ENCODE measurements around the gene HYPK. TPM values are rescaled to one million over a fixed set of nuclear protein-coding genes. Genes with fewer than 3 reads are reported as not detected.

HYPK gene
- polyA plus RNA-seq, 1 donor from 2014 or later: 5.0 TPM

- H4K20me1 ChIP-seq (ENCODE audit: insufficient read depth): no peaks in the 10 kb centered on the region
- peaks cover 13% of the 10 kb centered on the region for H3K79me2 ChIP-seq (replicated peaks; ENCODE audit: insufficient read depth, low read length)
- no peaks in the 10 kb centered on the region for H3K27me3 ChIP-seq (ENCODE audit: insufficient read depth, low read depth, low read length)
- no peaks in the 10 kb centered on the region for H3K9me2 ChIP-seq (ENCODE audit: insufficient read depth, low read length)
- H3K9ac ChIP-seq (ENCODE audit: low read length): no peak overlapping the region
- H3K9me3 ChIP-seq (ENCODE audit: low read length): no peaks in the 10 kb centered on the region
- no peak overlapping the region for H3K27ac ChIP-seq (ENCODE audit: low read length)
- no peak overlapping the region for H2AFZ ChIP-seq (ENCODE audit: low read depth, low read length)
- H3K36me3 ChIP-seq (ENCODE audit: insufficient read depth, low read length): peaks cover 10% of the 10 kb centered on the region
- H3F3A ChIP-seq (ENCODE audit: insufficient read depth, low read length, poor library complexity, severe bottlenecking): no peaks in the 10 kb centered on the region
- no peak overlapping the region for H3K4me2 ChIP-seq (ENCODE audit: low read length)
- no peak overlapping the region for H3K4me3 ChIP-seq (ENCODE audit: low read length)
- TF ChIP-seq REST (IDR thresholded peaks at IDR 0.05; ENCODE audit: borderline replicate concordance) (no peak), TAF1 (IDR thresholded peaks at IDR 0.05; ENCODE audit: low read depth) (no peak)
These were observed 5.9 kb upstream of the HYPK start for GRCh38 chr15:43794269-43795037.

- TF ChIP-seq POLR2AphosphoS5 (IDR thresholded peaks at IDR 0.05): no peak
- no peak for TF ChIP-seq MXI1 (conservative IDR thresholded peaks at IDR 0.05; ENCODE audit: poor library complexity, severe bottlenecking)
- no peak for TF ChIP-seq SMC3 (conservative IDR thresholded peaks at IDR 0.05; ENCODE audit: poor library complexity)
- TF ChIP-seq RAD21 (conservative IDR thresholded peaks at IDR 0.05): no peak
- no peak for TF ChIP-seq EZH2 (IDR thresholded peaks at IDR 0.05; ENCODE audit: borderline replicate concordance, insufficient read depth, low read length, poor library complexity, severe bottlenecking)
- TF ChIP-seq TAF1 (IDR thresholded peaks at IDR 0.05; ENCODE audit: low read depth): no peak
- TF ChIP-seq REST (IDR thresholded peaks at IDR 0.05; ENCODE audit: borderline replicate concordance): no peak
- no peak for TF ChIP-seq CTCF (IDR thresholded peaks at IDR 0.05; ENCODE audit: poor library complexity, severe bottlenecking)
- no peak for TF ChIP-seq EP300 (conservative IDR thresholded peaks at IDR 0.05; ENCODE audit: poor library complexity, severe bottlenecking)
- Histone ChIP-seq H3K4me2 (ENCODE audit: low read length) (no peak overlapping the region), H3K36me3 (ENCODE audit: insufficient read depth, low read length) (peaks cover 10% of the 10 kb centered on the region), H3K79me2 (replicated peaks; ENCODE audit: insufficient read depth, low read length) (peaks cover 13% of the 10 kb centered on the region), H3K27me3 (ENCODE audit: insufficient read depth, low read depth, low read length) (no peaks in the 10 kb centered on the region), H3K9me3 (ENCODE audit: low read length) (no peaks in the 10 kb centered on the region), H3K4me3 (ENCODE audit: low read length) (no peak overlapping the region), H3K9me2 (ENCODE audit: insufficient read depth, low read length) (no peaks in the 10 kb centered on the region), H3F3A (ENCODE audit: insufficient read depth, low read length, poor library complexity, severe bottlenecking) (no peaks in the 10 kb centered on the region), H3K9ac (ENCODE audit: low read length) (no peak overlapping the region), H3K27ac (ENCODE audit: low read length) (no peak overlapping the region), H4K20me1 (ENCODE audit: insufficient read depth) (no peaks in the 10 kb centered on the region), H2AFZ (ENCODE audit: low read depth, low read length) (no peak overlapping the region)
These were observed 5.2 kb upstream of the HYPK start for GRCh38 chr15:43795197-43795596.

Measured in neural cell (in vitro differentiated cells).